Measurements from ENCODE around the gene CHORDC1.
"Not testable (repeated sequence)": the region's sequence is repeated elsewhere in the genome, so short reads cannot be mapped to it uniquely, and the experiment has no call there.

Gene CHORDC1

DNA sequence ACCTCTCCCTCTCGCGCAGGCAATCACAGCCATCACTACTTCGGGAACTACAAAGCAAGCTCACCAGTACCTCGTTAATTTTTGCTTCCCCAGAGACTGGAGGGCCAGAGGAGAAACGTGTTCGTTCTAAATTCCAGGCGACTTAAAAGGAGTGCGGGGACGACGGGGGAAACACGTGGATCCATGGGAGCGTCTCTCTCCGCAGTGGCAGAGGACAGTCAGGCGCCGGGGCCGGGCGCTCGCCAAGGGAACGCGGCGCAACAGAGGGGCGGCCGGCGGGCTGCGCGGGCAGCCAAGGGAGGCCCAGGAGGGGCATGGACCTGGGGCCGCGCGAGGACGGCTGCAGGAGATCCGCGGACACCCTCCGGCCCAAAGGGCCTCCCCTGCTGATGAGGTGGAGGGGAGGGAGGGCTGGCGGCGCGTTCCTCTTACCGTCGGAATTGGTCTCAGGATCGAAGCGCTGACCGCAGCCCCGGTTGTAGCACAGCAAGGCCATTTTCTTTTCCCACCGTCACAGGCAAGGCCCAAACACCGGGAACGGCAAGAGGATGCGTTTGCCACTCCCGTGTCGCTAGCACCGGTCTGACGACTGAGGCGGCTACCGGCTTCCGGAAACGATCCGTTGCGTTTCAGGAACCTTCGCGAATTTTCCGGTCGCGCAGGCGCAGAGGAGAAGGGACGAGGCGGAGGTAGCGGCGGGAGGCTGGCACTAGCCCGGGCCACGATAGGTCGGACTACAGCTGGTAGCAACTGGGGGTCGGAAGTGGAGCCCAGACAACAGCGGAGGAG is at the start of gene CHORDC1:
TSS of gene CHORDC1 (minus strand) at position 591 of the 789 bp plus-strand sequence. CDS start at position 496, 95 bp downstream.
- Mint-ChIP-seq H3K27me3 (peaks cover 2% of the 10 kb centered on the region), H3K36me3 (ENCODE audit: low read depth) (peaks cover 36% of the 10 kb centered on the region), H3K4me1 (peaks cover 53% of the 10 kb centered on the region), H3K27ac (peak within 1 kb of the TSS; percentile 97), H3K9me3 (no peaks in the 10 kb centered on the region), H3K4me3 (peak within 1 kb of the TSS; percentile 99)
- peak; percentile 96 for ATAC-seq
- DNase-seq, result peak; percentile 96

- Mint-ChIP-seq H3K9me3 (no peaks in the 10 kb centered on the region), H3K27ac (no peak overlapping the region), H3K36me3 (ENCODE audit: low read depth) (no peaks in the 10 kb centered on the region), H3K4me1 (no peaks in the 10 kb centered on the region), H3K27me3 (peaks cover 4% of the 10 kb centered on the region), H3K4me3 (no peak overlapping the region)
- ATAC-seq (no peak), DNase-seq (no peak)
These were observed 34.3 kb upstream of the CHORDC1 start for GRCh38 chr11:90257158-90257525.

GRCh38 chr11:90256404-90257157 is 33.7 kb upstream of the CHORDC1 start:
- H3K4me3 Mint-ChIP-seq, result no peak overlapping the region
- DNase-seq (no peak), ATAC-seq (peak; percentile 20)
- H3K9me3 Mint-ChIP-seq, result no peaks in the 10 kb centered on the region
- H3K27ac Mint-ChIP-seq, result no peak overlapping the region
- H3K27me3 Mint-ChIP-seq, result peaks cover 4% of the 10 kb centered on the region
- no peaks in the 10 kb centered on the region for H3K36me3 Mint-ChIP-seq (ENCODE audit: low read depth)
- H3K4me1 Mint-ChIP-seq, result no peaks in the 10 kb centered on the region

- Mint-ChIP-seq H3K4me3 (no peak overlapping the region), H3K9me3 (no peaks in the 10 kb centered on the region), H3K27me3 (peaks cover 4% of the 10 kb centered on the region), H3K27ac (no peak overlapping the region), H3K4me1 (peaks cover 4% of the 10 kb centered on the region), H3K36me3 (ENCODE audit: low read depth) (no peaks in the 10 kb centered on the region)
- ATAC-seq, result no peak
- no peak for DNase-seq
These were observed 31.2 kb upstream of the CHORDC1 start for GRCh38 chr11:90254065-90254464.

- Mint-ChIP-seq H3K27ac (no peak overlapping the region), H3K27me3 (peaks cover 6% of the 10 kb centered on the region), H3K4me3 (no peak overlapping the region), H3K4me1 (peaks cover 4% of the 10 kb centered on the region), H3K9me3 (no peaks in the 10 kb centered on the region), H3K36me3 (ENCODE audit: low read depth) (no peaks in the 10 kb centered on the region)
- DNase-seq, result no peak
- no peak for ATAC-seq
These were observed 29.2 kb upstream of the CHORDC1 start for GRCh38 chr11:90252053-90252452.

DNA sequence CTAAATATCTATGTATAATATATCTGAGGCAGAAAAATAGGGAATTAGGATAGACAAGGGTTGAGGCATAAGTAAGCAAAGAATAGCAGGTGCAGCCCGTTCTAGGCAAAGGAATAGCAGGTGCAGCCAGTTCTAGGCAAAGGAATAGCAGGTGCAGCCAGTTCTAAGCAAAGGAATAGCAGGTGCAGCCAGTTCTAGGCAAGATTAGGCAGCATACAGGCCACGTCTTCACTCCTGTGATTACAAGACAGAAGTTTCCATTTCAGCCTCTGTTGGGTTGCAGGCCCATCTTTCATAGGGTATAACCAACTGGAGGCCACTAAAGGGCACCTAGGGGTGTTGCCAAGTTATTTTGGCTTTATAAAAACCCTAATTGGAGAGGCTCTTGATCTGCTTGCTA is 28.8 kb upstream of the CHORDC1 start:
- no peak for ATAC-seq
- H3K9me3 Mint-ChIP-seq, result no peaks in the 10 kb centered on the region
- peaks cover 4% of the 10 kb centered on the region for H3K4me1 Mint-ChIP-seq
- no peak overlapping the region for H3K27ac Mint-ChIP-seq
- peaks cover 2% of the 10 kb centered on the region for H3K27me3 Mint-ChIP-seq
- DNase-seq, result no peak
- peak overlapping the region; percentile 75 for H3K4me3 Mint-ChIP-seq
- no peaks in the 10 kb centered on the region for H3K36me3 Mint-ChIP-seq (ENCODE audit: low read depth)

GRCh38 chr11:90250970-90251369 is 28.1 kb upstream of the CHORDC1 start:
- H3K36me3 Mint-ChIP-seq (ENCODE audit: low read depth), result no peaks in the 10 kb centered on the region
- no peaks in the 10 kb centered on the region for H3K9me3 Mint-ChIP-seq
- H3K27ac Mint-ChIP-seq, result peak overlapping the region; percentile 51
- H3K27me3 Mint-ChIP-seq, result peaks cover 2% of the 10 kb centered on the region
- H3K4me1 Mint-ChIP-seq, result peaks cover 4% of the 10 kb centered on the region
- H3K4me3 Mint-ChIP-seq, result peak overlapping the region; percentile 75
- peak; percentile 17 for DNase-seq
- peak; percentile 52 for ATAC-seq

DNA sequence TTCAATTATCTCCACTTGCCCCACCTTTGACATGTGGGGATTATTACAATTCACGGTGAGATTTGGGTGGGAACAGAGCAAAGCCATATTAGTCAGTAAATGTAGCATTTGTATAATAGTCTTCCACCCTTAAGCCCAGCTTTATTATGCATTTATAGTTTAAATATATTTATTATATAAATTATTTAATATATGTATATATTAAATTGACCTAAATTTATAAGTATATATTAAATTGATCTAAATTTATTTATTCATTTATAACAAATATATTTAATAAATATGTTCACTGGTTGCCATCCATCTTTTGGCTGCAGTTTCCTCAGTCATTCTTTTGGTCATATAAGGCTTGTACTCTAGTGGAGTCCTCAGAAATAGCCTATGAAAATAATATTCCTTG is 23.6 kb upstream of the CHORDC1 start:
- no peak overlapping the region for H3K4me3 Mint-ChIP-seq
- no peak for ATAC-seq
- peaks cover 4% of the 10 kb centered on the region for H3K4me1 Mint-ChIP-seq
- no peaks in the 10 kb centered on the region for H3K36me3 Mint-ChIP-seq (ENCODE audit: low read depth)
- no peaks in the 10 kb centered on the region for H3K9me3 Mint-ChIP-seq
- H3K27me3 Mint-ChIP-seq, result peaks cover 8% of the 10 kb centered on the region
- DNase-seq, result no peak
- no peak overlapping the region for H3K27ac Mint-ChIP-seq

DNA sequence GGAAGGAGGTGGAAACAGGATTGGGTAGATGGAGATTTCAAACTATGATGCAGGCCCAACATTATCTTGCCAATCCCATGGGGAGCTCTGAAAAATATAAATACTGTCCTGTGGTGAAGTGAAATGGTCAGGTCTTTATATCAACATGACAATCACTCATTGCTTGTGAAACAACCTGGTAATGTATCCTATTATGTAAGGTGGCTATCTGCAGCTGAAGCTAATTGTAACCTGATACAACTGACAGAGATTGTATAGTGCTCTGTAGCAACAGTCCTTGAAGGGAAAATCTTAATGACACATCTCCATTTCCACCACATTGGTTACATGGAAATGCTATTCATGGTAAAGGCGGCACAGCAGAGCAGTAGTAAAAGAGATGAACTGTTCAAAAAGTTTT is 20.7 kb upstream of the CHORDC1 start:
- H3K36me3 Mint-ChIP-seq (ENCODE audit: low read depth), result no peaks in the 10 kb centered on the region
- H3K4me3 Mint-ChIP-seq, result no peak overlapping the region
- H3K27me3 Mint-ChIP-seq, result peaks cover 13% of the 10 kb centered on the region
- H3K4me1 Mint-ChIP-seq, result no peaks in the 10 kb centered on the region
- ATAC-seq (no peak), DNase-seq (no peak)
- no peaks in the 10 kb centered on the region for H3K9me3 Mint-ChIP-seq
- no peak overlapping the region for H3K27ac Mint-ChIP-seq

DNA sequence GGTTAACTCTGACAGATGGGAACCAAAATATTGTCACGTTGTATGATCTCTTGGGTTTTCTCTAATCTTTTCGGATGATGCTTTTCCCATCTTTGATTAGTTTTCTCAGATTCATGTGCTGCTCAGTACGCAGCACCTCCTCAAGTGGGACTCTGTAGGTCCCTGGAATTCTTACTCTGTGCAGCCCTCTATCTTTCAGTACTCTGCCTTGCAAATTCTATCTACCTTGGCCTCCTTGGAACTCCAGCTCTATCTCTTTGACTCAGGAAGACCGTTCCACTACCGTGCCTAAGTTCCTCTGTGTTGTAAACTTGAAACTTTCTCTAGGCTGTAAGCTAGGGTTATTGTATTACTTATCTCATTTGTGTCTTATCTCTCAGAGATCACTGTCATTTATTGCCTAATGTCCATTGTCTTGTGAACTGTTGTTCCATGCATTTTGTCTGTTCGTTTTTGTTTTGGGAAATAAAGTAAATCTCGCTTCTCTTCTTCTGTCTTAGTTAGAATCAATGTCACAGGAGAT is 20.1 kb upstream of the CHORDC1 start:
- Mint-ChIP-seq H3K9me3 (no peaks in the 10 kb centered on the region), H3K4me3 (no peak overlapping the region), H3K27ac (no peak overlapping the region), H3K27me3 (peaks cover 13% of the 10 kb centered on the region), H3K36me3 (ENCODE audit: low read depth) (no peaks in the 10 kb centered on the region), H3K4me1 (no peaks in the 10 kb centered on the region)
- no peak for DNase-seq
- ATAC-seq, result no peak

DNA sequence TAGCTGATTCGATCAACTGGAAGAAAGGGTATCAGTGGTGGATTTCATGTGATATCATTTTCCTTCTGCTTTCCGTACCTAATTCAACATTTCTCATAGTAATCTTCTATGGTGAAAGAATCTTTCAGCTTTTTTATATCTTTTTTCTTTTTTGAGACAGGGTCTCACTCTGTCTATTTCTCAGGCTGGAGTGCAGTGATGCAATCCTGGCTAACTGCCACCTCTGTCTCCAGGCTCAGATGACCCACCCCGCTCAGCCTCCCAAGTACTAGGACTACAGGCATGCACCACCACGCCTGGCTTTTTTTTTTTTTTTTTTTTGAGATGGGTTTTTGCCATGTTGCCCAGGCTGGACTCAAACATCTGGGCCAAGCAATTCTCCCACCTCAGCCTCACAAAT is 18.6 kb upstream of the CHORDC1 start:
- Mint-ChIP-seq H3K36me3 (ENCODE audit: low read depth) (no peaks in the 10 kb centered on the region), H3K27ac (no peak overlapping the region), H3K27me3 (peaks cover 14% of the 10 kb centered on the region), H3K9me3 (no peaks in the 10 kb centered on the region), H3K4me3 (no peak overlapping the region), H3K4me1 (no peaks in the 10 kb centered on the region)
- ATAC-seq (no peak), DNase-seq (no peak)

DNA sequence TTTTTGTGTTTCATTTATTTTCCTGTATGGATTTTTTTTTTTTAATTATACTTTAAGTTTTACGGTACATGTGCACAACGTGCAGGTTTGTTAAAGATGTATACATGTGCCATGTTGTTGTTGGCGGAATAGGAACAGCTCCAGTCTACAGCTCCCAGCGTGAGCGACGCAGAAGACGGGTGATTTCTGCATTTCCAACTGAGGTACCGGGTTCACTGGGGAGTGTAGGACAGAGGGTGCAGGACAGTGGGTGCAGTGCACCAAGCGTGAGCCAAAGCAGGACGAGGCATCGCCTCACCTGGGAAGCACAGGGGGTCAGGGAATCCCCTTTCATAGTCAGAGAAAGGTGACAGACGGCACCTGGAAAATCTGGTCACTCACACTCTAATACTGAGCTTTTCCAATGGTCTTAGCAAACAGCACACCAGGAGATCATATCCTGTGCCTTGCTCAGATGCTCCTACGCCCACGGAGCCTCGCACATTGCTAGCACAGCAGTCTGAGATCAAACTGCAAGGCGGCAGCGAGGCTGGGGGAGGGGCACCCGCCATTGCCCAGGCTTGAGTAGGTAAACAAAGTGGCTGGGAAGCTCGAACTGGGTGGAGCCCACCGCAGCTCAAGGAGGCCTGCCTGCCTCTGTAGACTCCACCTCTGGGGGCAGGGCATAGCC is 17.3 kb upstream of the CHORDC1 start:
- not testable (repeated sequence) for H3K9me3 Mint-ChIP-seq; DNase-seq; H3K4me1 Mint-ChIP-seq; H3K36me3 Mint-ChIP-seq (ENCODE audit: low read depth); ATAC-seq; H3K27ac Mint-ChIP-seq; H3K4me3 Mint-ChIP-seq
- peaks cover 14% of the 10 kb centered on the region for H3K27me3 Mint-ChIP-seq

DNA sequence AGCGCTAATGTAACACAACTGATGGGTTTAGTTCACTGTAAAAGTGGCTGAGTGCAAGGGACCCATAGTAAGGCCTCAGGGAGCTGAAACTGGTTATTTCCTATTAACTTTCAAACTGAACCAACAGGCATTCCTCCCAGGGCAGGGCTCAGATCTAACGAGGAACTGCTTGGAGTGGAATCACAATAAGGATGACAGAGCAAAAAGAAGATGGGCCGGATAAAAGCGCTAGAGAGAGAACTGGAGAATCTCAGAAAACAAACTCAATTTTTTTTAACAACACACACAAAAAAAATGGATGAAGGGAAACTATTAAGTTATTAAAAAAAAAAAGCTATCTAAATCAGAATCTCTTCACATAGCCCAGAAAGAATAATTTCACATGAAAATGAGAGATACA is 14.2 kb upstream of the CHORDC1 start:
- no peaks in the 10 kb centered on the region for H3K36me3 Mint-ChIP-seq (ENCODE audit: low read depth)
- no peaks in the 10 kb centered on the region for H3K9me3 Mint-ChIP-seq
- no peak overlapping the region for H3K27ac Mint-ChIP-seq
- no peak overlapping the region for H3K4me3 Mint-ChIP-seq
- no peaks in the 10 kb centered on the region for H3K4me1 Mint-ChIP-seq
- peaks cover 10% of the 10 kb centered on the region for H3K27me3 Mint-ChIP-seq
- no peak for ATAC-seq
- no peak for DNase-seq

GRCh38 chr11:90235526-90235925 is 12.7 kb upstream of the CHORDC1 start:
- DNase-seq, result no peak
- Mint-ChIP-seq H3K27me3 (peaks cover 16% of the 10 kb centered on the region), H3K27ac (no peak overlapping the region), H3K36me3 (ENCODE audit: low read depth) (no peaks in the 10 kb centered on the region), H3K9me3 (no peaks in the 10 kb centered on the region), H3K4me1 (no peaks in the 10 kb centered on the region), H3K4me3 (no peak overlapping the region)
- ATAC-seq, result no peak

All from activated naive CD8-positive, alpha-beta T cell treated with anti-CD3 and anti-CD28 coated beads, Interleukin-2, amount 50 U/mL, for 24 hours (primary cell).